Measurements from ENCODE around the gene SH2B3. TPM values are rescaled to one million over a fixed set of nuclear protein-coding genes. Genes with fewer than 3 reads are reported as not detected.

SH2B3 gene
- total RNA-seq, 1 donor from 2014 or later, result 18.1 TPM

DNA sequence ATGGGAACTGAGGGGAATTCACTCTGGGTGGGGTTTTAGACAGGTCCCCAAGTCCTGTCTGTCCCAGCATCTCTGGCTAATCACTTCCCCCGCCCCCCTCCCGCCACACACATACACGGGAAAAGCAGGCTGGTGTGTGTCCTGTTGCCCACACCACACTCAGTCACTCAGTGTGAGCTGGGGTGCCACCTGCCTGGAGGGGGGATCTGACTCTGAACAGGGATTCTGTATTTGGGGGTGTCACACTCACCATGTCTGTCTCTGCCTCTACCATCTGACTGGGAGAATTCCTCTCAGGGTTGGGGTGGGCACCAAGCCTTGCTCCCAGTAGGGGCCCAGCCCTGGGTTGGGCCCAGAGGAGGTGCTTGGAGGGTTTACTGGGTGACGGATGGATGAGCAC lies 31.1 kb downstream of the SH2B3 start:
- no peaks in the 10 kb centered on the region for H3K36me3 Mint-ChIP-seq (ENCODE audit: unreplicated experiment)
- DNase-seq, result no peak
- H3K27ac Mint-ChIP-seq (ENCODE audit: unreplicated experiment), result no peak overlapping the region
- H3K4me3 Mint-ChIP-seq (ENCODE audit: unreplicated experiment), result peak overlapping the region; percentile 25
- peaks cover 37% of the 10 kb centered on the region for H3K4me1 Mint-ChIP-seq (ENCODE audit: low read depth, unreplicated experiment)
- peaks cover 16% of the 10 kb centered on the region for H3K9me3 Mint-ChIP-seq (ENCODE audit: unreplicated experiment)
- H3K27me3 Mint-ChIP-seq (ENCODE audit: unreplicated experiment), result peaks cover 19% of the 10 kb centered on the region
- TF ChIP-seq CTCF (IDR thresholded peaks at IDR 0.05; ENCODE audit: partially characterized antibody, unreplicated experiment), result no peak

- Mint-ChIP-seq H3K4me1 (ENCODE audit: low read depth, unreplicated experiment) (peaks cover 31% of the 10 kb centered on the region), H3K36me3 (ENCODE audit: unreplicated experiment) (no peaks in the 10 kb centered on the region), H3K4me3 (ENCODE audit: unreplicated experiment) (no peak overlapping the region), H3K27me3 (ENCODE audit: unreplicated experiment) (peaks cover 19% of the 10 kb centered on the region), H3K9me3 (ENCODE audit: unreplicated experiment) (peaks cover 16% of the 10 kb centered on the region), H3K27ac (ENCODE audit: unreplicated experiment) (no peak overlapping the region)
- TF ChIP-seq CTCF (IDR thresholded peaks at IDR 0.05; ENCODE audit: partially characterized antibody, unreplicated experiment), result no peak
- no peak for DNase-seq
Observed at GRCh38 chr12:111437816-111438454, 32.2 kb downstream of the SH2B3 start.

DNA sequence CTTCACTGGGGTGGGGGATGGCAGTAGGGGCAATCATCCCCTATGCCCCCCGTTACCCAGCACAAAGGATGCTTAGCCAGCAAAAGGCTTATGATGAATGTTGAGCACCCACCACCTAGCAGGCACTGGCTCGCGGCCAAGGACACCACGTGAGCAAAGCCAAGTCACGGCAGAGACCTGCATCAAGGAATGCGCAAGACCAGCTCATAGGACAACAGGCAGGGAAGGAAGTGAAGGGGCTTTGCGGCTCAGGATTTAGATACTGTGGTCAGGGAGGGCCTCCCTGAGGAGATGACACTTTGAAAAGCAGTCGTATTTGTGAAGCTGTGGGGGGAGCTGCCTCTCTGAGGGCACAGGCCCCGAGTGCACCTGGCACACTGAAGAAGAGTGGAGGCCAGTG lies 32.8 kb downstream of the SH2B3 start:
- Mint-ChIP-seq H3K27me3 (ENCODE audit: unreplicated experiment) (peaks cover 22% of the 10 kb centered on the region), H3K4me1 (ENCODE audit: low read depth, unreplicated experiment) (peaks cover 32% of the 10 kb centered on the region), H3K4me3 (ENCODE audit: unreplicated experiment) (peak overlapping the region; percentile 63), H3K9me3 (ENCODE audit: unreplicated experiment) (peaks cover 15% of the 10 kb centered on the region), H3K36me3 (ENCODE audit: unreplicated experiment) (no peaks in the 10 kb centered on the region), H3K27ac (ENCODE audit: unreplicated experiment) (peak overlapping the region; percentile 88)
- DNase-seq, result no peak
- TF ChIP-seq CTCF (IDR thresholded peaks at IDR 0.05; ENCODE audit: partially characterized antibody, unreplicated experiment), result no peak

DNA sequence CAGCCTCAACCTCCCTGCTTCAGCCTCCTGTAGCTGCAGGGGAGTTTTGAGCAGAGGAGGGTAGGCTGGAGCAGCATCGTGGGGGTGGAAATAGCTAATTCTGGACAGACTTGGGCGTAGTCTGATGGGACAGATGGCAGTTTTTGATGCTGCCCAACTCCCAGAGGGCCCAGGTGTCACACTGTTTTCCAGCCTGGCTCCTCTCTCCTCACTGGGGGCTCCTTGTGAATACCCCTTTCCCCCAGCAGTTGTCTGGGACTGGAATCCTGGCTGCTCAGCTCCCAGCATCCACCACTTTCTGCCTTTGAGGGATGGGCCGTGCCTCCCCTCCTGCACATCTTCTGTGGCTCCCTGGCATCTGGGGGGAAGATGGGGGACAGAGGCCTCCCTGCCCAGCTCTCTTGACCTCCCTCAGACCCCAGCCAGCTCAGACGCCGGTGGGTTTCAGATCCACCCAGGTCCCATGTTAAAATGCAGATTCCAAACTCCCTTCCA lies 34.0 kb downstream of the SH2B3 start:
- H3K36me3 Mint-ChIP-seq (ENCODE audit: unreplicated experiment), result no peaks in the 10 kb centered on the region
- peaks cover 18% of the 10 kb centered on the region for H3K27me3 Mint-ChIP-seq (ENCODE audit: unreplicated experiment)
- TF ChIP-seq CTCF (IDR thresholded peaks at IDR 0.05; ENCODE audit: partially characterized antibody, unreplicated experiment), result no peak
- peak overlapping the region; percentile 52 for H3K4me3 Mint-ChIP-seq (ENCODE audit: unreplicated experiment)
- DNase-seq, result no peak
- peaks cover 14% of the 10 kb centered on the region for H3K9me3 Mint-ChIP-seq (ENCODE audit: unreplicated experiment)
- H3K4me1 Mint-ChIP-seq (ENCODE audit: low read depth, unreplicated experiment), result peaks cover 26% of the 10 kb centered on the region
- H3K27ac Mint-ChIP-seq (ENCODE audit: unreplicated experiment), result peak overlapping the region; percentile 89

DNA sequence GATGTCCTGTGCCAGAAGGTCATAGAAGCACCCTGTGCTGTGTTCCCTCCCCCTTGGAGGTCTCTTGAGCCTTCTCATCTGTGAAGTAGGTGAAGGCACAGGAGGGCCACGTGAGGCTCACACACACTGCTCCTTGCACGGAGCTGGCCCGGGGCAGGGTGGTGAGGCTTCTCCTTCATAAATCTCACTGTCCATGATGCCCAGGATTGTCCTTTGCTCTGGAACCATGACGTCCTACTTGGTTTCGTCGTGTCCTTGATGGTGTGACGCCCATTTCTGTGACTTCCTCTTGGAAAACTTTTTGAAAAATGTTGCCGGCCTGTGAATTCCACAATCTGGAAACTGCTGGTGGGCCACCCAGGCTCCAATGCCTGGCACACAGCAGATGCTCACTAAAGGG lies 34.4 kb downstream of the SH2B3 start:
- peaks cover 14% of the 10 kb centered on the region for H3K9me3 Mint-ChIP-seq (ENCODE audit: unreplicated experiment)
- H3K4me3 Mint-ChIP-seq (ENCODE audit: unreplicated experiment), result peak overlapping the region; percentile 52
- DNase-seq, result no peak
- H3K4me1 Mint-ChIP-seq (ENCODE audit: low read depth, unreplicated experiment), result peaks cover 25% of the 10 kb centered on the region
- H3K27me3 Mint-ChIP-seq (ENCODE audit: unreplicated experiment), result peaks cover 18% of the 10 kb centered on the region
- TF ChIP-seq CTCF (IDR thresholded peaks at IDR 0.05; ENCODE audit: partially characterized antibody, unreplicated experiment), result no peak
- H3K36me3 Mint-ChIP-seq (ENCODE audit: unreplicated experiment), result no peaks in the 10 kb centered on the region
- H3K27ac Mint-ChIP-seq (ENCODE audit: unreplicated experiment), result peak overlapping the region; percentile 89
